ENCODE measurements around the gene RHCE. TPM values are rescaled to one million over a fixed set of nuclear protein-coding genes. Genes with fewer than 3 reads are reported as not detected.

RHCE gene
- total and polyA plus RNA-seq, 2 experiments from 2014 or later: 0.80 to 8.8 TPM

DNA sequence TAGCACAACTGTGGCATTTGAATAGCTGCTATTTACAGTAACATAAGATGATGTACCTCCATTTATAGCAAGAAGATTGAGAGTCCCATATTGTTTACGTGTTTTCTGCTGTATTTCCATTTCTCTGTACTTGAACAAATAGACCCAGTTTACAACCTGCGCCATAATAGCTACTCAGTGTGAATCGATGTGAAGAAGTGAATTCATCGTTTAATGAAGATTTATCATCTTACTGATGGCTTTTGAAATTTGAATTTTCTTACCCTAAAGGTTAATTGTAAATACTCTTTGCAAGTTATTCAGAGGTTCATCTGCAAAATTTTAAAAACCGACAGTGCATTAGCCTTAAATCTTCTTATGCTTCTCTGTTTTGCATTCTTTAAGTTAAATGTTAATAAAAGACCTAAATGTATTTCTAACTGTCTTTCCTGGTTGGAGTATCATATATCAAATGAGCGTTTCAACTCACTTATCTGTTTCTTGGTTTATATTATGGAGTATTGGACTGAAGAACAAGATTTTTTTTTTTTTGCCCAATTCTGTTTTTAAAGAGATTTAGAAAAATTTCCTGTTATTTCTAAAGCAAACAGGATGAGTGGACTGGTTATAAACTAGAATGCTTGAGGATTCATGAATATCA is 12.2 kb upstream of the RHCE start:
- Histone ChIP-seq H3K4me2 (peak overlapping the region; percentile 92), H3K27ac (no peak overlapping the region), H3K9me3 (ENCODE audit: low read depth) (no peaks in the 10 kb centered on the region), H3K27me3 (no peaks in the 10 kb centered on the region), H4K20me1 (ENCODE audit: insufficient read depth, poor library complexity, severe bottlenecking) (peaks cover 51% of the 10 kb centered on the region), H3K4me1 (ENCODE audit: insufficient read depth) (peaks cover 36% of the 10 kb centered on the region), H3K79me2 (peaks cover 66% of the 10 kb centered on the region), H2AFZ (no peak overlapping the region), H3K4me3 (no peak overlapping the region), H3K36me3 (replicated peaks; ENCODE audit: insufficient read depth, low read depth) (no peaks in the 10 kb centered on the region), H3K9me2 (replicated peaks; ENCODE audit: insufficient read depth) (no peaks in the 10 kb centered on the region)
- TF ChIP-seq, protein P1, sequence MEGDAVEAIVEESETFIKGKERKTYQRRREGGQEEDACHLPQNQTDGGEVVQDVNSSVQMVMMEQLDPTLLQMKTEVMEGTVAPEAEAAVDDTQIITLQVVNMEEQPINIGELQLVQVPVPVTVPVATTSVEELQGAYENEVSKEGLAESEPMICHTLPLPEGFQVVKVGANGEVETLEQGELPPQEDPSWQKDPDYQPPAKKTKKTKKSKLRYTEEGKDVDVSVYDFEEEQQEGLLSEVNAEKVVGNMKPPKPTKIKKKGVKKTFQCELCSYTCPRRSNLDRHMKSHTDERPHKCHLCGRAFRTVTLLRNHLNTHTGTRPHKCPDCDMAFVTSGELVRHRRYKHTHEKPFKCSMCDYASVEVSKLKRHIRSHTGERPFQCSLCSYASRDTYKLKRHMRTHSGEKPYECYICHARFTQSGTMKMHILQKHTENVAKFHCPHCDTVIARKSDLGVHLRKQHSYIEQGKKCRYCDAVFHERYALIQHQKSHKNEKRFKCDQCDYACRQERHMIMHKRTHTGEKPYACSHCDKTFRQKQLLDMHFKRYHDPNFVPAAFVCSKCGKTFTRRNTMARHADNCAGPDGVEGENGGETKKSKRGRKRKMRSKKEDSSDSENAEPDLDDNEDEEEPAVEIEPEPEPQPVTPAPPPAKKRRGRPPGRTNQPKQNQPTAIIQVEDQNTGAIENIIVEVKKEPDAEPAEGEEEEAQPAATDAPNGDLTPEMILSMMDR (IDR thresholded peaks at IDR 0.05; ENCODE audit: poor library complexity): no peak
- TF ChIP-seq EZH2phosphoT487 (IDR thresholded peaks at IDR 0.05; ENCODE audit: low read depth, severe bottlenecking, unreplicated experiment): no peak
- TF ChIP-seq EZH2 (IDR thresholded peaks at IDR 0.05; ENCODE audit: borderline replicate concordance): no peak
- 74% methylated on average over 6 of the region's 6 CpGs for WGBS (ENCODE audit: low lambda C conversion rate, missing lambda C conversion rate)
- no peak for DNase-seq (ENCODE audit: low spot score)

DNA sequence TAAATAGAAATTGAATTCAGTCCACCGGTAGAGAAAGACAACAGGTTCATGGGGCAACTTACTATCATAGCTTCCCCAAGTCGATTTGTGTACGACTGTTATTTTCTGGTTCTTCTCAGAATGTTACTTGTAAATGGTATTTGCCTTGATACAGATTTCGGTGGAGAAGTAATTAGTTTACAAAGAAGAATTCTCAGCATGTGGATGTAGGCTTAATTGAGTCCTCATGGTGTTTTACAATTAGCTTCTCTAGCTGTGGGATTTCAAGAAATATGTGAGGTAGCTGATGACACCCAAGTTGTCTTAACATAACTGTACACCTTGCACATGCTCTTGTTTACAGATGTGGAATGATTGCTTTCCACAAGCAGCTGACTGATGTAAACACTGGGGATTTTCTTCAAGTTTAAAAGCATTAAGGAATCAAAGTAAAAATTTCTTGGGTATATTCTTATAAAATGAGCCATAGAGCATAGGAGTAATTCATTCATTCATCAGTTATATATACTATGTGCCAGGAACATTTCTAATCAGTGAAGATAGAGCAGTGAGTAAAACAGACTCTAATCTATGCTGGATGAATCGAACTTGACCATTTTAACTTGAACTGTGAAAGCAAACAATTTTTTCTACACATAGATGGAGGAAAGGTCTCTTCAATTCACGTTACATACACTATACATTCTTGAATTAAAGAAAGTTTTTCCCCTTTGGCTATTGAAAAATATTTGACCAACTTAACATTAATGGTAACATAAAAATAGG is 11.5 kb upstream of the RHCE start:
- Histone ChIP-seq H3K4me3 (peak overlapping the region; percentile 85), H3K27me3 (no peaks in the 10 kb centered on the region), H3K36me3 (replicated peaks; ENCODE audit: insufficient read depth, low read depth) (no peaks in the 10 kb centered on the region), H3K9me3 (ENCODE audit: low read depth) (no peaks in the 10 kb centered on the region), H3K79me2 (peaks cover 58% of the 10 kb centered on the region), H3K27ac (peak overlapping the region; percentile 5), H3K9me2 (replicated peaks; ENCODE audit: insufficient read depth) (no peaks in the 10 kb centered on the region), H3K4me1 (ENCODE audit: insufficient read depth) (peaks cover 36% of the 10 kb centered on the region), H4K20me1 (ENCODE audit: insufficient read depth, poor library complexity, severe bottlenecking) (peaks cover 46% of the 10 kb centered on the region), H3K4me2 (peak overlapping the region; percentile 92), H2AFZ (no peak overlapping the region)
- 23% methylated on average over 6 of the region's 6 CpGs for WGBS (ENCODE audit: low lambda C conversion rate, missing lambda C conversion rate)
- no peak for DNase-seq (ENCODE audit: low spot score)
- TF ChIP-seq EZH2 (IDR thresholded peaks at IDR 0.05; ENCODE audit: borderline replicate concordance) (no peak), EZH2phosphoT487 (IDR thresholded peaks at IDR 0.05; ENCODE audit: low read depth, severe bottlenecking, unreplicated experiment) (no peak)
- TF ChIP-seq, protein P1 (IDR thresholded peaks at IDR 0.05; ENCODE audit: poor library complexity): no peak

DNA sequence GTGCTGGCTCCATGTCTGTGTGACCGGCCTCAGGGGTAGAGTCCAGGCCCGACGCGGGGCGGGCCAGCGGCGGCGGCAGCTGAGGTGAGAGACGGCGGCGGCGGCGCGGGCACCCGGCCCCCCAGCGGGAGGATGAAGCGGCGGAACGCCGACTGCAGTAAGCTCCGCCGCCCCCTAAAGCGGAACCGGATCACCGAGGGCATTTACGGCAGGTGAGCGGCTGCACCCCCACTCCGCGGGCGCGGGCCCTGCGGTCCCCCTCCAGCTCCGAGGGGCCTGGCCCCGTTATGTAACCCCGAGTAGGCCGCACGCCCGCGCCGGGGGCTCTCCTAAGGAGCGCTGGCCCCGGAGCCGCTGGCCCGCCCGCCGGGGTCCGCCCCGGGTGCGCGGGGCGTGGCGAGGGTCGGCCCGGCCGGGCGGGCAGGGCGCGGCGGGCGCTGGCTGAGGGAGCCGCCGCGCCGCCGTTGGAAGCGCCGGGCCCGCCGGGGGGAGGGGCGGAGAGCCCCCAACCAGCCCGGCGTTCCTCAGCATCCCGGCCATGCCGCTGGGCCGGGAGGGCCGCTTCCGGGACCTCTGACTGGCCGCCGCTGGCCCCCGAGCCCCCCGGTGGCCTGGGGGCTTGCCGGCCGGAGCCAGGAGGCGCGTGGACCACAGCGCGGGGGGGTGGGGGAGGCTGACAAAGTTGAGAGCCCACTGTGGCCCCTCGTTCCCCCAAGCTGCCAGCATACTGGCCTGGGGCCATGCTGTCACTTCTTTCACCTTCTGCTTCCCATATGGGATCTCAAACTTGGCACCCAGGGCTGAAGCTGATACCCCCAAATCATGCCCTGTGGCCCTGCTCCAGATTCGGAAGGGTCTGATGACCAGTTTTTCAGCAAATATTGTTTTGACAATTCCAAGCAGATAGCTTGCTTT is 10.6 kb upstream of the RHCE start:
- Histone ChIP-seq H2AFZ (peak overlapping the region; percentile 61), H3K27ac (peak overlapping the region; percentile 83), H4K20me1 (ENCODE audit: insufficient read depth, poor library complexity, severe bottlenecking) (peaks cover 37% of the 10 kb centered on the region), H3K36me3 (replicated peaks; ENCODE audit: insufficient read depth, low read depth) (no peaks in the 10 kb centered on the region), H3K4me1 (ENCODE audit: insufficient read depth) (peaks cover 29% of the 10 kb centered on the region), H3K79me2 (peaks cover 49% of the 10 kb centered on the region), H3K27me3 (no peaks in the 10 kb centered on the region), H3K9me3 (ENCODE audit: low read depth) (no peaks in the 10 kb centered on the region), H3K4me2 (peak overlapping the region; percentile 92), H3K9me2 (replicated peaks; ENCODE audit: insufficient read depth) (no peaks in the 10 kb centered on the region), H3K4me3 (peak overlapping the region; percentile 85)
- TF ChIP-seq, protein P1 (IDR thresholded peaks at IDR 0.05; ENCODE audit: poor library complexity): no peak
- TF ChIP-seq EZH2 (IDR thresholded peaks at IDR 0.05; ENCODE audit: borderline replicate concordance) (no peak), EZH2phosphoT487 (IDR thresholded peaks at IDR 0.05; ENCODE audit: low read depth, severe bottlenecking, unreplicated experiment) (no peak)
- 2% methylated on average over 28 of the region's 89 CpGs for WGBS (ENCODE audit: low lambda C conversion rate, missing lambda C conversion rate)
- peak; percentile 58 for DNase-seq (ENCODE audit: low spot score)
